Mesothelial cell of epicardium (in vitro differentiated cells): ENCODE measurements around the gene SMAP2. TPM values are rescaled to one million over a fixed set of nuclear protein-coding genes. Genes with fewer than 3 reads are reported as not detected.

Experiments
- DNase-seq, 2 experiments: peaks; one replicate each; pipeline ENCODE4 v3.0.0; 2021; ENCODE audit warnings: low spot score in 2 of 2; ENCODE audit not compliant: unreplicated experiment in 2 of 2
- H3K27ac Mint-ChIP-seq: 2 replicates; pipeline ENCODE4 v1.8.0; 2021; ENCODE audit warnings: mixed read lengths
- H3K27me3 Mint-ChIP-seq: 2 replicates; pipeline ENCODE4 v1.8.0; 2021; ENCODE audit warnings: low read depth, mixed read lengths
- H3K36me3 Mint-ChIP-seq: 2 replicates; pipeline ENCODE4 v1.8.0; 2021; ENCODE audit warnings: mixed read lengths
- H3K4me1 Mint-ChIP-seq: 2 replicates; pipeline ENCODE4 v1.8.0; 2021; ENCODE audit warnings: mixed read lengths
- H3K4me3 Mint-ChIP-seq: 2 replicates; pipeline ENCODE4 v1.8.0; 2021; ENCODE audit warnings: mild to moderate bottlenecking, moderate library complexity, mixed read lengths
- H3K9me3 Mint-ChIP-seq: 2 replicates; pipeline ENCODE4 v1.8.0; 2021; ENCODE audit warnings: mixed read lengths
- CTCF ChIP-seq: fragments of 200-600 bp; sonication (generic); IDR thresholded peaks from one replicate; pipeline ENCODE4 v1.5.0; 2021; ENCODE audit warnings: antibody characterized with exemption; ENCODE audit not compliant: unreplicated experiment
- total RNA-seq: library from RNA; stranded (reverse); gene quantifications from 3 replicates; pipeline ENCODE4 v1.2.1, GENCODE V29; 2021

SMAP2 gene
- total RNA-seq, 1 donor from 2014 or later = 10.9 TPM

GRCh38 chr1:40362199-40362598 lies 11.3 kb upstream of the SMAP2 start:
- Mint-ChIP-seq H3K36me3 (peaks cover 2% of the 10 kb centered on the region), H3K27ac (no peak overlapping the region), H3K4me3 (no peak overlapping the region), H3K9me3 (peaks cover 19% of the 10 kb centered on the region), H3K4me1 (no peaks in the 10 kb centered on the region), H3K27me3 (peaks cover 26% of the 10 kb centered on the region)
- TF ChIP-seq CTCF = no peak
- no peak for DNase-seq

GRCh38 chr1:40362699-40363098 lies 10.8 kb upstream of the SMAP2 start:
- Mint-ChIP-seq H3K27me3 (peaks cover 26% of the 10 kb centered on the region), H3K27ac (no peak overlapping the region), H3K36me3 (peaks cover 2% of the 10 kb centered on the region), H3K4me1 (no peaks in the 10 kb centered on the region), H3K9me3 (peaks cover 15% of the 10 kb centered on the region), H3K4me3 (no peak overlapping the region)
- TF ChIP-seq CTCF = no peak
- no peak for DNase-seq

- no peak for TF ChIP-seq CTCF
- Mint-ChIP-seq H3K9me3 (peaks cover 8% of the 10 kb centered on the region), H3K4me1 (no peaks in the 10 kb centered on the region), H3K27ac (no peak overlapping the region), H3K36me3 (peaks cover 2% of the 10 kb centered on the region), H3K27me3 (peaks cover 26% of the 10 kb centered on the region), H3K4me3 (no peak overlapping the region)
- DNase-seq = no peak
Observed at GRCh38 chr1:40363721-40364120, 9.8 kb upstream of the SMAP2 start.

GRCh38 chr1:40371707-40372258 lies 1.7 kb upstream of the SMAP2 start:
- DNase-seq = no peak
- no peaks in the 10 kb centered on the region for H3K27me3 Mint-ChIP-seq
- no peak for TF ChIP-seq CTCF
- no peaks in the 10 kb centered on the region for H3K9me3 Mint-ChIP-seq
- no peak overlapping the region for H3K4me3 Mint-ChIP-seq
- peaks cover 17% of the 10 kb centered on the region for H3K4me1 Mint-ChIP-seq
- H3K36me3 Mint-ChIP-seq = no peaks in the 10 kb centered on the region
- no peak overlapping the region for H3K27ac Mint-ChIP-seq

GRCh38 chr1:40372658-40373322 lies 737 bp upstream of the SMAP2 start:
- Mint-ChIP-seq H3K27ac (peak overlapping the region; percentile 51), H3K9me3 (no peaks in the 10 kb centered on the region), H3K4me1 (peaks cover 17% of the 10 kb centered on the region), H3K27me3 (no peaks in the 10 kb centered on the region), H3K4me3 (peak overlapping the region; percentile 88), H3K36me3 (no peaks in the 10 kb centered on the region)
- no peak for TF ChIP-seq CTCF
- no peak for DNase-seq
